Omental fat pad (tissue), 4 donors: Measurements from ENCODE around the gene GRHL1. TPM values are rescaled to one million over a fixed set of nuclear protein-coding genes. Genes with fewer than 3 reads are reported as not detected.

ENCODE experiments used
- ATAC-seq: fragments of 150-250 bp; one replicate; pipeline ENCODE4 v1.9.1; 2016; ENCODE audit warnings: mild to moderate bottlenecking, moderate library complexity; ENCODE audit not compliant: low FRiP score
- DNase-seq: peaks from one replicate; pipeline ENCODE4 v3.0.0-alpha.2; 2019; ENCODE audit warnings: low spot score
- CTCF ChIP-seq, 3 donors: fragments of 450-650 bp; IDR thresholded peaks; one replicate each; pipeline ENCODE4 v1.5.1; 2016 to 2017; ENCODE audit warnings: antibody characterized with exemption in 3 of 3, mild to moderate bottlenecking in 3 of 3, moderate library complexity in 2 of 3
- total RNA-seq, 4 donors: library from RNA; depleted of rRNA; stranded (reverse); fragments of >200 nt; gene quantifications; one replicate each; pipeline ENCODE4 v1.1.0, GENCODE V29; 2016

The GRHL1 gene
- total RNA-seq, 4 donors from 2014 or later, result 0.95 to 15.1 (median 5.1) TPM

- DNase-seq, result no peak
- ATAC-seq, result no peak
- TF ChIP-seq CTCF (IDR thresholded peaks at IDR 0.05), result no peak
Observed at GRCh38 chr2:9946818-9947217, 4.7 kb upstream of the GRHL1 start.

- ATAC-seq (no peak), DNase-seq (no peak)
- no peak for TF ChIP-seq CTCF (IDR thresholded peaks at IDR 0.05)
Observed at GRCh38 chr2:9948721-9949120, 2.8 kb upstream of the GRHL1 start.

- no peak for DNase-seq
- no peak for TF ChIP-seq CTCF (IDR thresholded peaks at IDR 0.05)
- ATAC-seq, result no peak
Observed at GRCh38 chr2:9949239-9949991, 2.1 kb upstream of the GRHL1 start.

- DNase-seq, result no peak
- no peak for TF ChIP-seq CTCF (IDR thresholded peaks at IDR 0.05)
- no peak for ATAC-seq
Observed at GRCh38 chr2:9949992-9950520, 1.4 kb upstream of the GRHL1 start.

GRCh38 chr2:9950521-9951271 lies 797 bp upstream of the GRHL1 start:
- TF ChIP-seq CTCF (IDR thresholded peaks at IDR 0.05), result no peak
- ATAC-seq (peak; percentile 43), DNase-seq (no peak)

GRCh38 chr2:9951272-9951521 lies 296 bp upstream of the GRHL1 start:
- DNase-seq, result no peak
- ATAC-seq, result no peak
- no peak for TF ChIP-seq CTCF (IDR thresholded peaks at IDR 0.05)
